HepG2 (cell line): ENCODE results near the gene NCOR2. TPM values are rescaled to one million over a fixed set of nuclear protein-coding genes. Genes with fewer than 3 reads are reported as not detected.

Experiments
- ATAC-seq: fragments of 200-7000 bp; cut with Tn5 transposase; 3 replicates; pipeline ENCODE4 v1.9.1; 2020; ENCODE audit warnings: mild to moderate bottlenecking, moderate library complexity
- BruUV-seq: library from RNA; stranded (reverse); fragments of 400-500 nt; replicated peaks from 2 replicates; lab custom pipeline; 2021; lab: Mats Ljungman, UMichigan
- CTCF ChIA-PET: fragments of 300-600 bp; formaldehyde crosslinking; extraction: SDS; loops from one replicate; lab custom pipeline; 2021; ENCODE audit warnings: low total read pairs, inconsistent platforms, low intra/inter-chr PET ratio; lab: Yijun Ruan, JAX
- POLR2A ChIA-PET: fragments of 350-600 bp; sonication (Branson Sonifier 250); formaldehyde crosslinking; loops from one replicate; lab custom pipeline; 2020; ENCODE audit warnings: antibody characterized with exemption, inconsistent platforms; lab: Yijun Ruan, JAX
- DNase-seq: peaks from one replicate; pipeline ENCODE4 v3.0.0-alpha.2; 2015; ENCODE audit warnings: low spot score
- FAIRE-seq: peaks from 3 replicates; lab custom pipeline; 2011; peaks lifted over from hg19 to GRCh38; lab: Jason Lieb, UNC
- H2AFZ ChIP-seq: one replicate; pipeline ENCODE4 v1.6.1; 2011; ENCODE audit warnings: low read length, inconsistent platforms
- H3K27ac ChIP-seq: fragments of 300-600 bp; 3 replicates; pipeline ENCODE4 v1.8.0; 2011; ENCODE audit warnings: mixed run types, mild to moderate bottlenecking, mixed read lengths, low read length, inconsistent platforms; ENCODE audit not compliant: insufficient read depth; ENCODE audit errors: extremely low read length
- H3K27me3 ChIP-seq, 2 experiments: fragments of 200-600 bp in 1 of 2; 2 replicates in 1 of 2; 3 replicates in 1 of 2; pipeline versions ENCODE4 v1.6.0 to v1.8.0; 2011; ENCODE audit warnings: low read length in 2 of 2, mild to moderate bottlenecking in 2 of 2, moderate library complexity in 2 of 2, inconsistent platforms in 1 of 2; ENCODE audit not compliant: insufficient read depth in 2 of 2, control insufficient read depth in 1 of 2
- H3K36me3 ChIP-seq, 2 experiments: fragments of 200-600 bp in 1 of 2; replicated peaks in 1 of 2; 2 replicates in 1 of 2; 3 replicates in 1 of 2; pipeline versions ENCODE4 v1.5.1 to v1.8.0; 2011; ENCODE audit warnings: low read length in 2 of 2, inconsistent platforms in 1 of 2; ENCODE audit not compliant: insufficient read depth in 2 of 2, control insufficient read depth in 1 of 2
- H3K4me1 ChIP-seq: 2 replicates; pipeline ENCODE4 v1.5.1; 2012; ENCODE audit warnings: low read length, inconsistent platforms; ENCODE audit not compliant: insufficient read depth
- H3K4me2 ChIP-seq: 2 replicates; pipeline ENCODE4 v1.6.0; 2011; ENCODE audit warnings: low read depth, low read length, inconsistent platforms
- H3K4me3 ChIP-seq, 3 experiments: fragments of 200-600 bp in 1 of 3; sonication (generic), shearing (Covaris generic) in 1 of 3; replicated peaks in 1 of 3; 2 replicates each; pipeline ENCODE4 v1.5.1; 2011 to 2016; ENCODE audit warnings: low read length in 3 of 3, inconsistent platforms in 2 of 3, low read depth in 2 of 3, mild to moderate bottlenecking in 2 of 3, control low read depth in 1 of 3, mixed read lengths in 1 of 3; ENCODE audit not compliant: insufficient read depth in 1 of 3
- H3K79me2 ChIP-seq: one replicate; pipeline ENCODE4 v1.6.1; 2011; ENCODE audit warnings: low read length, inconsistent platforms; ENCODE audit not compliant: insufficient read depth
- H3K9ac ChIP-seq: 2 replicates; pipeline ENCODE4 v1.6.0; 2011; ENCODE audit warnings: mild to moderate bottlenecking, low read depth, low read length, inconsistent platforms; ENCODE audit not compliant: insufficient read depth
- H3K9me3 ChIP-seq: 2 replicates; pipeline ENCODE4 v1.5.1; 2012; ENCODE audit warnings: mild to moderate bottlenecking, low read length
- H4K20me1 ChIP-seq: 2 replicates; pipeline ENCODE4 v1.6.0; 2011; ENCODE audit warnings: inconsistent platforms, mild to moderate bottlenecking, low read length, moderate library complexity; ENCODE audit not compliant: insufficient read depth
- NFATC3 ChIP-seq: sonication (generic); formaldehyde crosslinking; IDR thresholded peaks from 2 replicates; pipeline ENCODE4 v1.5.1; 2020; ENCODE audit warnings: mild to moderate bottlenecking, missing genetic modification reagents
- PLSCR1 ChIP-seq: sonication (generic); formaldehyde crosslinking; IDR thresholded peaks from 2 replicates; pipeline ENCODE4 v1.5.0; 2020; ENCODE audit warnings: missing genetic modification reagents, mild to moderate bottlenecking, borderline replicate concordance
- RARG ChIP-seq: sonication (generic); formaldehyde crosslinking; IDR thresholded peaks from 2 replicates; pipeline ENCODE4 v1.4.0; 2020; ENCODE audit warnings: low read depth, mild to moderate bottlenecking, missing genetic modification reagents
- TRAFD1 ChIP-seq: sonication (generic); formaldehyde crosslinking; IDR thresholded peaks from 2 replicates; pipeline ENCODE4 v1.5.1; 2020; ENCODE audit warnings: missing genetic modification reagents, mild to moderate bottlenecking, borderline replicate concordance
- YY1 ChIP-seq: IDR thresholded peaks from 2 replicates; pipeline ENCODE4 v1.6.1; 2011; ENCODE audit warnings: low read length, low read depth, moderate library complexity, mild to moderate bottlenecking; ENCODE audit not compliant: insufficient read depth, insufficient replicate concordance
- ZNF629 ChIP-seq: sonication (generic); formaldehyde crosslinking; conservative IDR thresholded peaks from 2 replicates; pipeline ENCODE4 v1.5.0; 2020; ENCODE audit warnings: missing genetic modification reagents
- ZNF891 ChIP-seq: sonication (generic); formaldehyde crosslinking; IDR thresholded peaks from 2 replicates; pipeline ENCODE4 v1.5.0; 2020; ENCODE audit warnings: mild to moderate bottlenecking, missing genetic modification reagents
- WGBS: methylation state at CpG from one replicate; pipeline ENCODE4 v1.1.6; 2017; ENCODE audit warnings: low lambda C conversion rate; 5-methylcytosine and 5-hydroxymethylcytosine counted together
- in situ Hi-C: cut with HindIII; loops from 2 replicates; pipeline ENCODE4 v1.10.0; 2017; ENCODE audit warnings: low pct_unique_long_range_greater_than_20kb; ENCODE audit not compliant: extremely low pct_ligation_motif_present
- intact Hi-C: fragments of 100-400 bp; cut with micrococcal nuclease; formaldehyde crosslinking; loops from one replicate; pipeline ENCODE4 v1.10.0; 2022; ENCODE audit not compliant: unreplicated experiment
- polyA plus RNA-seq, 8 experiments: library from polyadenylated mRNA; depleted of rRNA in 3 of 8; stranded (reverse) in 7 of 8; unstranded in 1 of 8; fragments of >200 nt; fragmentation: Illumina TruSeq in 4 of 8; extraction: Trizol in 4 of 8; gene quantifications; 2 replicates each; pipeline versions ENCODE4 v1.2.1 to v1.2.3, GENCODE V29; 2011 to 2016; ENCODE audit warnings: low read depth in 4 of 8, missing spikeins in 1 of 8, mixed read lengths in 1 of 8; ENCODE audit not compliant: insufficient read depth in 1 of 8
- total RNA-seq, 5 experiments: library from RNA; depleted of rRNA; stranded (reverse); fragments of >200 nt; fragmentation: Illumina TruSeq; extraction: Trizol; gene quantifications; 2 replicates each; pipeline ENCODE4 v1.2.3, GENCODE V29; 2016; ENCODE audit warnings: low read depth in 1 of 5

Gene NCOR2
- total and polyA plus RNA-seq, 2 of the 13 experiments (the other 11 are each of a cell fraction or from before 2014, with no cell fraction given): 4.5 to 5.7 TPM

DNA sequence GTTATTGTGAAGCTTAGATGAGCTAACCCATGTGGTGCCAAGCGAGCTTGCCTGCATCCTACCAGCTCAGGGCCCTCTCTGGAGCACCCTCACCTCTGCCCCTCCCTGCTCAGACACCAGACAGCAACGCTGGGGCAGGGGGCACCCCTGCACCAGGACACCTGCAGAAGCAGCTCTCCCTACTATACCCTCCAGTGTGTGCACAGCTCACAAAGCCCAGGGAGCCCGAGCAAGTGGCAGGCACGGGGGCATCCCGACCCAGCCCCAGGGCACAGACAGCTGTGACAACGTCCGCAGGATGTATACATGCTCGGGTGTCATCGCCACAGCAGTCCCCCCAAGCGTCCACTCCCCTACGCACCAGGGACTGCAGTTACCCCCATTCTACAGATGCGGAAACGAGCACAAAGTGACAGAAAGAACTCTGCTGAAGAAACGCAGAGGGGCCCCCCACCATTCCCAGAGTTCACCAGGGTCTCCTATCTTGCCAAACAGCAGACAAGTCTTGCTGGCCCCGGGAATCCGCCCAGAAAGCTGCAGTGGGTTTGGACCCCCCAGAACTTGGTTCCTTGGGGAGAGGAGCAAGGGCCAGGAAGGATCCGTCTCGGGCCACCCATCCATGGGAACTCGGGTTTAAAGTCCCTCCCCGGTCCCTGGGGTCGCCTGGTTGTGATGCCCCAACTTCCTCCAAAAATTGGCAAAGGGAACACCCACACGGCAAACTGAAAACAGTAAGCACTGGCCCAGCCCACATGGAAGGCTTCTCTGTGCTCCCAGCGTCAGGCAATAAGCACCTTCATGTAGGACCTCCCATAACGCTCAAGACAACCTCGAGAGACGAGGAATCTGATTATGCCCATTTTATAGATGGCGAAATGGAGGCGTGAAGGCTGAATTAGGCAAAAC, 12.0 kb downstream of the NCOR2 start:
- no peak for TF ChIP-seq RARG (CRISPR knock-in tag)
- no peak for TF ChIP-seq ZNF891
- no peak for TF ChIP-seq NFATC3
- TF ChIP-seq YY1: no peak
- no peak for TF ChIP-seq PLSCR1
- TF ChIP-seq ZNF629 (CRISPR knock-in tag): peak; percentile 74
- no peak for TF ChIP-seq TRAFD1 (CRISPR knock-in tag)
- FAIRE-seq (no peak), DNase-seq (no peak), ATAC-seq (no peak)
- H3K9me3 ChIP-seq: no peaks in the 10 kb centered on the region
- H3K27ac ChIP-seq: no peak overlapping the region
- H3K4me1 ChIP-seq: peaks cover 10% of the 10 kb centered on the region; the same call in 1 of the 2 replicates
- BruUV-seq: no TSS peak
- H3K36me3 ChIP-seq: no peaks in the 10 kb centered on the region; a peak in 1 of 5 replicates
- WGBS: 93% methylated on average over 21 of the region's 28 CpGs
- H3K9ac ChIP-seq: no peak overlapping the region
- ChIA-PET CTCF (no interaction called here), POLR2A (no interaction called here)
- in situ Hi-C loops: no loop called here
- H3K4me3 ChIP-seq: no peak overlapping the region
- H3K27me3 ChIP-seq: no peaks in the 10 kb centered on the region
- intact Hi-C loops: no loop called here
- peaks cover 68% of the 10 kb centered on the region for H3K79me2 ChIP-seq
- no peak overlapping the region for H2AFZ ChIP-seq
- H4K20me1 ChIP-seq: peaks cover 18% of the 10 kb centered on the region
- H3K4me2 ChIP-seq: no peak overlapping the region
